Small intestine (tissue), 7 donors: ENCODE results near the gene AGK. TPM values are rescaled to one million over a fixed set of nuclear protein-coding genes. Genes with fewer than 3 reads are reported as not detected.

Experiments
- DNase-seq, 2 donors: peaks; one replicate each; pipeline versions ENCODE4 v3.0.0 to v3.0.0-alpha.2; 2013
- FAIRE-seq: peaks from 2 replicates; lab custom pipeline; 2012; peaks lifted over from hg19 to GRCh38; lab: Jason Lieb, UNC
- H3K27ac ChIP-seq, 3 donors: one replicate each; pipeline ENCODE4 v1.5.1; 2013; ENCODE audit warnings: low read length in 2 of 3, mild to moderate bottlenecking in 2 of 3, control low read depth in 1 of 3, inconsistent platforms in 1 of 3, low read depth in 1 of 3, moderate library complexity in 1 of 3
- H3K27me3 ChIP-seq, 3 donors: one replicate each; pipeline ENCODE4 v1.6.1; 2013; ENCODE audit warnings: low read length in 3 of 3, inconsistent platforms in 1 of 3; ENCODE audit not compliant: control insufficient read depth in 3 of 3, insufficient read depth in 3 of 3
- H3K36me3 ChIP-seq, 3 donors: one replicate each; pipeline ENCODE4 v1.6.1; 2013; ENCODE audit warnings: low read length in 3 of 3, inconsistent platforms in 1 of 3, low read depth in 1 of 3, mild to moderate bottlenecking in 1 of 3, moderate library complexity in 1 of 3; ENCODE audit not compliant: control insufficient read depth in 3 of 3, insufficient read depth in 2 of 3
- H3K4me1 ChIP-seq, 3 donors: one replicate each; pipeline ENCODE4 v1.6.1; 2013; ENCODE audit warnings: low read length in 2 of 3, inconsistent platforms in 1 of 3, low read depth in 1 of 3, mild to moderate bottlenecking in 1 of 3, moderate library complexity in 1 of 3; ENCODE audit not compliant: control insufficient read depth in 3 of 3, insufficient read depth in 2 of 3
- H3K4me3 ChIP-seq, 3 donors: one replicate each; pipeline ENCODE4 v1.5.1; 2013; ENCODE audit warnings: low read length in 3 of 3, control low read depth in 1 of 3, inconsistent platforms in 1 of 3, low read depth in 1 of 3, mild to moderate bottlenecking in 1 of 3, moderate library complexity in 1 of 3
- H3K9me3 ChIP-seq, 2 donors: one replicate each; pipeline ENCODE4 v1.6.1; 2013; ENCODE audit warnings: low read depth in 1 of 2, low read length in 1 of 2; ENCODE audit not compliant: control insufficient read depth in 2 of 2, insufficient read depth in 1 of 2
- WGBS, 3 donors: extraction: QIAGEN DNeasy Blood & Tissue Kit; methylation state at CpG; one replicate each; pipeline ENCODE4 v1.1.7; 2013; 5-methylcytosine and 5-hydroxymethylcytosine counted together
- polyA plus RNA-seq, 4 donors: library from polyadenylated mRNA; stranded (reverse) in 3 of 4; unstranded in 1 of 4; fragments of 200-250 nt in 3 of 4; fragments of 120-200 nt in 1 of 4; gene quantifications; one replicate each; pipeline versions ENCODE4 v1.2.1 to v1.2.3, GENCODE V29; 2013
- donor health status: healthy with polysubstance abuse.
- donor health status: control.
- donor health status: control.
- donor health status: Bipolar disorder and iron deficiency.
- donor health status: healthy.

AGK gene
- polyA plus RNA-seq, 4 donors, result 3.2 to 23.3 (median 7.3) TPM

DNA sequence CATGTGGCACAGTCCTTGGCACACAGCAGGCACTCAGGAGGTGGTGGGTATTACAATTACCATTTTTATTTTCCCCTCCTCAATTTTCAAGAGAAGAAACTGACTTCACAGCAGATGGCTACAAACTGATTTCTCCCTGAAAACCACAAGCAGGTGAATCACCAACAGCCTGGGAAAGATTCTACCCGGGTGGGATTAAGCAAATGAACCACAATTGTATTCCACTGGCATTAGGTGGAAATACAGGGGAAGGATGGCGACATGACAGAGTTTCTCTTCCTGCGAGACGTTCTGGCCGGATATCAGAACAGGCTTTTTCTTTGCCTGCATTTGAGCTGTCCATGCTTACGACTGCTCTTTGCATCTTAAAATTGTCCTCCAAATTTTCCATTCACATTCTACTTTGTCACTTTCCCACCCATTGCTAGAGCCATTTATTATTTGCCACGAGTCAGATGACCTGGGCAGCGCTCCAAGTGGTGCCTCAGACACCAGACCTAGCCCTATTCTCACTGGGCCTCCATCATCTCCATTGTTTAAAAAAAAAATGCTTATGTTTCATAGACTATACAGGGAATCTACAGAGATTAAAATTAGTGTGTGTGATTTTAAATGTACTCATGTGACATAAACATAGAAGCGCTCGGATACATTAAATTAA lies 146.1 kb downstream of the AGK start:
- Histone ChIP-seq H3K9me3 (no peaks in the 10 kb centered on the region), H3K27me3 (no peaks in the 10 kb centered on the region), H3K4me3 (no peak overlapping the region), H3K4me1 (peaks cover 0 to 16% (median 0%) of the 10 kb centered on the region in 3 donors), H3K27ac (no peak overlapping the region), H3K36me3 (peaks cover 0 to 11% (median 0%) of the 10 kb centered on the region in 3 donors)
- FAIRE-seq, result no peak
- no peak for DNase-seq
- 77 to 82% (median 77%) methylated on average over 10 of the region's 10 CpGs for WGBS, 3 donors

DNA sequence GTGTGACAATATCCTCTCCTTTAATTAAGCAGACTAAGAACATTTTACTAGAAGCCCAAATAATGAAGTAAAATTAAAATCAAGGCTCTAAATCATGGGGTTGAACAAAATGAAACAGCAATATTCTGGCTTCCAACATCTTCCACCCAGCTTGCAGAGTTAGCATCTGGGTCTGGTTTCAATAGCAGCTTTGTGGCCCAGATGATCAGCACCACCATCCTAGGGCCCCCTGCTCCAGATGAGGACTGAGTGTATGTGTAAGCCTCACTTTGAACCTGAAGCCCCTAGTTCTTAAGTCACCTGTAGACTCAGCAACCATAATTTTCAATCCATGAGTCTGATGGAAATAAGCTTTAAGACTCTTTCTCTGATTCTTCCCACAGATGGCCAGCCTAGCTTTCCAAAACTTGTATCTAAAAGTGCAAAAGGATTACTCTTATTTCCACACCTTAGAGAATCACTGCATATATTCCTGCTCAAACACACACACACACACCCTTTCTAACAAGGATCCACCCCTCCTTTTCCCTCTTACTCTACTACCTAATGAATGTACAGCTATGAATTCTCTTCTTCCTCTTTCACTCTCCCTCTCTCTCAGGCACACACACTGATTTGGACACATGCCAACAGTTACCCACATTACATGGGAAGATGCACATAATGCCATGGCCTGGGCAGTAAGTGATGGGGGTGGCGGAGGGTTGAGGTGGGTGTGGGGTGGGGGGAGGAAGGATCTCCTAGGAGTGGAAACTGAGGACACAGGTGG lies 147.2 kb downstream of the AGK start:
- FAIRE-seq, result no peak

DNA sequence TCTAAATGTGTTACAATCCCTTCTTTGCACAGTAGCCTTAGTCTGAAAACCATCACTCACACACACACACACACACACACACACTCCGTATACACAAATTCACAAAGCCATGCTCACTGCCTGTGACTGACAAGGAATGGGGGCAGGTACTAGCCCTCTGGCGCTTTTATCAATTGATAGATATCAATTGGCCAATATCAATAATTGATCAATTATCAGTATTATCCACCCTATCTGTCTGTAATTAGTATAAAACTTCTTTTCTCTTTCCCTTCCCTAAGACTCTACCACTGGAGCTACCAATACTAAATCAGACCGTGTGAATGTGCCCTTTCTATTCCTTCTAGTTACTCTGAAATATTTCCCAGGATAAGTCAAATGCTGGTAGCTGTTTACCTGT lies 148.7 kb downstream of the AGK start:
- H3K27ac ChIP-seq, result no peak overlapping the region
- H3K4me3 ChIP-seq, result no peak overlapping the region
- no peak for FAIRE-seq
- H3K9me3 ChIP-seq, result no peaks in the 10 kb centered on the region
- peaks cover 0 to 8% (median 0%) of the 10 kb centered on the region in 3 donors for H3K36me3 ChIP-seq
- no peak for DNase-seq
- H3K27me3 ChIP-seq, result no peaks in the 10 kb centered on the region
- 57 to 71% (median 67%) methylated on average over 3 of the region's 3 CpGs for WGBS, 3 donors
- H3K4me1 ChIP-seq, result peaks cover 0 to 39% (median 3%) of the 10 kb centered on the region in 3 donors

More for the DNA sequence above, 147.2 kb downstream of the AGK start:
- Histone ChIP-seq H3K27ac (no peak overlapping the region), H3K4me1 (peaks cover 0 to 25% (median 2%) of the 10 kb centered on the region in 3 donors), H3K27me3 (no peaks in the 10 kb centered on the region), H3K36me3 (peaks cover 0 to 11% (median 0%) of the 10 kb centered on the region in 3 donors), H3K4me3 (no peak overlapping the region), H3K9me3 (no peaks in the 10 kb centered on the region)
- 96 to 100% (median 100%) methylated on average over 1 of the region's 1 CpG for WGBS, 3 donors
- no peak for DNase-seq

DNA sequence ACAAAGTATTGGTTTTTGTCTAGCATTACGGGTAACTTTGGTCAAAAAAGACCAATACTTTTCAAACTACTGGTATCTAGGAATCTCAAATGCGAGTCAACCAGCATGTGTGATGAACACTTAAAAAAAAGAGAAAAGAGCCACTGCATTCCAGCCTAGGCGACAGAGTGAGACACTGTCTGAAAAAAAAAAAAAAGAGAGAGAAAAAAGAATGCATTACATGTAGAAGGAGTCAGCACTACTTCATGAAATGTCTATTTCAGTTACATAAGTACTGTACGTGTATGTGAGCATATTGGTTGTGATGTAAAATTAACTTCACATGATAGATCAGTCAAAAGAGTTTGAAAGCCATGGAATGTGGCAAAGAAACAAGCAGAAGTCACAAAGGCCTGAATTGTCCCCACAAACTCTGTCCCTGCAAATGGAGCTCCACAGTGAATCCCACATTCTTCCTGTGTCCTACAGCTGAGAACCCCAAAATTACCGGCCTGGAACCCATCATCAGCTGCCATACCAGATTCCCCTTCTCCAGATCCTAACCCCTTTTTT lies 149.2 kb downstream of the AGK start:
- Histone ChIP-seq H3K9me3 (no peaks in the 10 kb centered on the region), H3K36me3 (peaks cover 0 to 8% (median 0%) of the 10 kb centered on the region in 3 donors), H3K27ac (peak overlapping the region in 1 of 3 donors; percentile 15), H3K27me3 (no peaks in the 10 kb centered on the region), H3K4me3 (peak overlapping the region in 2 of 3 donors; percentile 24 to 55), H3K4me1 (peaks cover 0 to 44% (median 3%) of the 10 kb centered on the region in 3 donors)
- FAIRE-seq (no peak), DNase-seq (no peak)
- 63 to 70% (median 66%) methylated on average over 5 of the region's 5 CpGs for WGBS, 3 donors

DNA sequence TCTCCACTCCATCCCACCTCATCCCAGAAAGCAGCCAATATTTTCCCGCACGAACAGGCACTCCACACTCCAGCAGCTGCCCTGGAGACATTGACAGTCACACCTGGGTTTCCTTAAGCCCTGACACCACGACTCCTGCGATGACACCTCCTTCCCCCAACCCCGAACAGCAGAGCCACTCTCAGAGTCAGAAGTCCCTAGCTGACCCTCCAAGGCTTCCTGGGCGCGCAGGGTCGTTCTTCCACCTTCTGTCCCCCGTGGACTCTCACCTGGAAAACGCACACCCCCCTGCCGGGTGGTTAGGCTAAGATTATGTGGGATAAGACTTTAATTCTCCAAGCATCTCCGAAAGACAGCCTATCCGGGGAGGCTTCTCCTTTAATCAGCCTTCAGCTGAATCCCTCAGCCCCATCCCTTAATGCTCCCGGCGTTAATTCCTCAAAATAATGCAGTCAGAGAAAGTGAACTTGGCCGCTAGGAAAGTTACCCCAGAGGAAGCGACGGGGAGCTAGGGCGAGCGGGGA lies 149.7 kb downstream of the AGK start:
- DNase-seq (no peak), FAIRE-seq (no peak)
- Histone ChIP-seq H3K27ac (peak overlapping the region in 1 of 3 donors; percentile 15), H3K36me3 (peaks cover 0 to 8% (median 0%) of the 10 kb centered on the region in 3 donors), H3K9me3 (no peaks in the 10 kb centered on the region), H3K4me3 (peak overlapping the region; percentile 24 to 89 (median 55)), H3K27me3 (no peaks in the 10 kb centered on the region), H3K4me1 (peaks cover 0 to 45% (median 3%) of the 10 kb centered on the region in 3 donors)
- WGBS, 3 donors, result 3 to 10% (median 6%) methylated on average over 19 to 20 of the region's 20 CpGs

DNA sequence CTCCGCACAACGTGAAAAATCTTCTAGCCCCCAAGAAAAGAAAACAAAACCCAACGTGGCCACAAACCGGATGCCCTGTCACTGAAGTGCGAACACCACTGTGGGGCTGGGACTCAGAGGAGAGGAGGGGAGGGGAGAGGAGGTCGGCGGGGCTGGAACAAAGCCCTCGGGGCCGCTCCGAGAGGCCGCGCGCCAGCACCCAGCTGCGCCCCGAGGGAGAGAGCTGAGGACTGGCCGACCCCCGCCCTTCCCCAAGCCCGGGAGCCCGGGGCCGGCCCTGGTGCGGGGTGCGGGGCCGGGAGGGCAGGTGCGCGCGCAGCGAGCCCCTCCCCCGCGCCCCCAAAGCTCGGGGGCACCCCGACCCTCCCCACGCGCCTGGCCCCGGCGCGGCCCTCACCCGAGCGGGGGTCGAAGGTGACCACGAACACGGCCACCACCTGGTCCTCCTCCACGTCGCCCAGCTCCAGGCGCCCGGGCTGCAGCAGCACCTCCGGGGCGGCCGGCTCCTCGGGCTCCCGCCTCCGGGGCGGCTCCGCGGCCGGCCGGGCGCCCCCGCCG lies 150.4 kb downstream of the AGK start:
- peak overlapping the region; percentile 50 to 81 (median 64) for H3K27ac ChIP-seq
- no peaks in the 10 kb centered on the region for H3K9me3 ChIP-seq
- H3K4me1 ChIP-seq, result peaks cover 0 to 45% (median 3%) of the 10 kb centered on the region in 3 donors
- 1% methylated on average over 33 to 59 of the region's 59 CpGs for WGBS, 3 donors
- H3K27me3 ChIP-seq, result no peaks in the 10 kb centered on the region
- FAIRE-seq (no peak), DNase-seq (peak; percentile 57 to 69)
- peaks cover 0 to 8% (median 0%) of the 10 kb centered on the region in 3 donors for H3K36me3 ChIP-seq
- peak overlapping the region; percentile 55 to 96 (median 89) for H3K4me3 ChIP-seq

DNA sequence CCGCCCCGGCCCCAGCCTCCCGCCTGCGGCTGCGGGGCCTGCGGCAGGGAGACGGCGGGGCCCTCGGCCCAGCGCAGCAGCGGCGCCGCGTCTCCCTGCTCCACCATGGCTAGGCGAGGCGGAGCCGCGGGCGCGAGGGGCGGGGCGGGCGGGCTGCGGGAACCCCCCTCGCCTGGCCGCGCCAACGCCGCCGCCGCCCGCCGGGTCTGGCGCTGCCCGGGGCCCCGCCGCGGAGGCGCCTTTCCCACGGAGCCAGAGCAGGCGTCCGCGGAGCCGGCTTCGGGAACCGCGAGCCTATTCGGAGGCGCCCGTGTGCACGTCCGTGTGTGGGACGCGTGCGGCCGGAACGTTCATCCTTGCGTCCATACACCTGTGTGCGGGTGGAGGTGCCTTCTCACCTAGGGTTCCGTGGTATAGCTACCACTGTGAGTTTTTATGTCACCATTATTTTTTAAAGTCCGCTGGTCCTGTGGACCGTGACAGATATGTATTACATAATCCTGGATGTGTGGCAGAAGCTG lies 150.9 kb downstream of the AGK start, which contains the start of gene DENND11:
Gene DENND11, minus strand, starts transcription at position 120 of the 521 bp plus-strand sequence. Its CDS starts 13 bp downstream, at position 107.
- Histone ChIP-seq H3K36me3 (peaks cover 0 to 8% (median 0%) of the 10 kb centered on the region in 3 donors), H3K27ac (peak within 1 kb of the TSS; percentile 50 to 81 (median 79)), H3K27me3 (no peaks in the 10 kb centered on the region), H3K9me3 (no peaks in the 10 kb centered on the region), H3K4me3 (peak within 1 kb of the TSS; percentile 64 to 96 (median 89)), H3K4me1 (peaks cover 0 to 50% (median 3%) of the 10 kb centered on the region in 3 donors)
- WGBS, 3 donors, result 0 to 1% (median 1%) methylated on average over 43 to 62 of the region's 62 CpGs
- DNase-seq (peak; percentile 48 to 85), FAIRE-seq (no peak)
